Heart left ventricle (tissue), 13 donors: ENCODE data around the gene SP3.

Experiments
- POLR2A ChIP-seq, 2 donors: fragments of 450-650 bp; IDR thresholded peaks; one replicate each; pipeline ENCODE4 v1.6.1; 2017; ENCODE audit warnings: antibody characterized with exemption in 2 of 2, mild to moderate bottlenecking in 2 of 2, moderate library complexity in 2 of 2
- TF ChIP-seq, protein P1 (sequence below), 12 donors: fragments of 200-600 bp; sonication (generic) in 4 of 12; IDR thresholded peaks; one replicate each; pipeline versions ENCODE4 v1.5.0 to v1.8.0; 2018 to 2022; ENCODE audit warnings: antibody characterized with exemption in 12 of 12, mild to moderate bottlenecking in 5 of 12
- donor health status: ischemic (EF 13 %, LVEDD 7.1; RV severe dilation, severe dysfunction).
- donor health status: DM: no; HTN: yes; CAD: no.
- donor health status: DM: no; HTN: no; CAD: no.
- donor health status: ischemic (EF 25% LVEDD 6.9; RV normal size, moderate dysfunction).
- donor health status: ischemic (EF 25% LVEDD 5.7; RV mildly dilated, moderate dysfunction).
- donor health status: ischemic (EF 35%, LVEDD 5.7; RV mildly dilated, moderate dysfunction).
- donor health status: nonischemic (EF 11% LVEDD 7.7; RV severe dilation, severe dysfunction).
- donor health status: DM: yes; HTN: yes; CAD: no.
- donor health status: PGD.
- donor health status: ischemic (EF 29% LVEDD 5.4; RV normal size, mild dysfunction).
- donor health status: nonischemic (EF 23%, LVEDD 6.1; RV moderate dilation, normal function).

DNA sequence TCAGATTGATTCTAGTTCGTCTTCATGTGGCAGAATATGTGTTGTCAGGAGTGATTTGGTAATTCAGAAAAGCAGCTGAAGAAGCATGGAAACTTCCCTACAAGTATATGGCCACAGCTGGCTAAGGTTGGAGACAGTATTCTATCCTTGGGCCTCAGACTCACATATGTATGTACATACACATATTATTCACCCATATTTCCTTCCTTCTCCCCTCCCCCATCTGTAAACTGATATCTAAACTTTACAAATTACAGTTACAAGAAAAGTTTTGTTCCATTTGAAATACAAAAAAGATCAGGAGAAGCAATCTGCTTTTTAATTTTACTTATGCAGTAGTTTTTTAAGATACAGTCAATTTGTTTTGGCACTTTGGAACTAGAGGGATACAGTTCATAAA, 3.1 kb downstream of the SP3 start:
- TF ChIP-seq, protein P1, sequence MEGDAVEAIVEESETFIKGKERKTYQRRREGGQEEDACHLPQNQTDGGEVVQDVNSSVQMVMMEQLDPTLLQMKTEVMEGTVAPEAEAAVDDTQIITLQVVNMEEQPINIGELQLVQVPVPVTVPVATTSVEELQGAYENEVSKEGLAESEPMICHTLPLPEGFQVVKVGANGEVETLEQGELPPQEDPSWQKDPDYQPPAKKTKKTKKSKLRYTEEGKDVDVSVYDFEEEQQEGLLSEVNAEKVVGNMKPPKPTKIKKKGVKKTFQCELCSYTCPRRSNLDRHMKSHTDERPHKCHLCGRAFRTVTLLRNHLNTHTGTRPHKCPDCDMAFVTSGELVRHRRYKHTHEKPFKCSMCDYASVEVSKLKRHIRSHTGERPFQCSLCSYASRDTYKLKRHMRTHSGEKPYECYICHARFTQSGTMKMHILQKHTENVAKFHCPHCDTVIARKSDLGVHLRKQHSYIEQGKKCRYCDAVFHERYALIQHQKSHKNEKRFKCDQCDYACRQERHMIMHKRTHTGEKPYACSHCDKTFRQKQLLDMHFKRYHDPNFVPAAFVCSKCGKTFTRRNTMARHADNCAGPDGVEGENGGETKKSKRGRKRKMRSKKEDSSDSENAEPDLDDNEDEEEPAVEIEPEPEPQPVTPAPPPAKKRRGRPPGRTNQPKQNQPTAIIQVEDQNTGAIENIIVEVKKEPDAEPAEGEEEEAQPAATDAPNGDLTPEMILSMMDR (IDR thresholded peaks at IDR 0.05), result no peak
- TF ChIP-seq POLR2A (IDR thresholded peaks at IDR 0.05), result no peak
